ENCODE data around the gene GDPD1.
"Not testable (repeated sequence)": the region's sequence is repeated elsewhere in the genome, so short reads cannot be mapped to it uniquely, and the experiment has no call there.

The GDPD1 gene

GRCh38 chr17:59220328-59221158 is at the start of gene GDPD1:
TSS of gene GDPD1 (plus strand) at chr17:59220511. CDS start at chr17:59220610, 99 bp downstream.
- peak; percentile 96 to 97 for DNase-seq (ENCODE audit: low read depth in 2 of 2)

GRCh38 chr17:59172436-59173004 is 47.8 kb upstream of the GDPD1 start:
- no peak for DNase-seq (ENCODE audit: low read depth in 2 of 2)

DNA sequence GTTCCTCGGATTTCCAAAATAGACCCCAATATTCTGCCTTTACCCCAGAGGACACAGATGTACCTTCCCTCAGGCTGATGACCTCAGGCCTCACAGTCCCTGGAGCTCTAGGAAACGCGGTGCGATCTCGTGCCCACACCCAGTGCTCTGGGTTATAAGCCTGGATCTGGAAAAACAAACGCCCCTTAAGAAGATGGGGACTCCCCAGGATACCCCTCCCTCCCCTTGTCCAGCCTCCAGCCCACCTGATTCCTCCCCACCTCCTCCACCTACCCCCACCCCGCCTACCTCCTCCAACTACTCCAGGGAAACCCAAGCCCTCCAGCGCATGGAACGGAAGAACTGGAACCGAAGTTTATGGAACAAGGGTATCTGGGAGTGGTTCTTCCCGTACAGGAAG is 45.6 kb upstream of the GDPD1 start:
- no peak for DNase-seq (ENCODE audit: low read depth in 2 of 2)

GRCh38 chr17:59175076-59175475 is 45.2 kb upstream of the GDPD1 start:
- no peak for DNase-seq (ENCODE audit: low read depth in 2 of 2)

DNA sequence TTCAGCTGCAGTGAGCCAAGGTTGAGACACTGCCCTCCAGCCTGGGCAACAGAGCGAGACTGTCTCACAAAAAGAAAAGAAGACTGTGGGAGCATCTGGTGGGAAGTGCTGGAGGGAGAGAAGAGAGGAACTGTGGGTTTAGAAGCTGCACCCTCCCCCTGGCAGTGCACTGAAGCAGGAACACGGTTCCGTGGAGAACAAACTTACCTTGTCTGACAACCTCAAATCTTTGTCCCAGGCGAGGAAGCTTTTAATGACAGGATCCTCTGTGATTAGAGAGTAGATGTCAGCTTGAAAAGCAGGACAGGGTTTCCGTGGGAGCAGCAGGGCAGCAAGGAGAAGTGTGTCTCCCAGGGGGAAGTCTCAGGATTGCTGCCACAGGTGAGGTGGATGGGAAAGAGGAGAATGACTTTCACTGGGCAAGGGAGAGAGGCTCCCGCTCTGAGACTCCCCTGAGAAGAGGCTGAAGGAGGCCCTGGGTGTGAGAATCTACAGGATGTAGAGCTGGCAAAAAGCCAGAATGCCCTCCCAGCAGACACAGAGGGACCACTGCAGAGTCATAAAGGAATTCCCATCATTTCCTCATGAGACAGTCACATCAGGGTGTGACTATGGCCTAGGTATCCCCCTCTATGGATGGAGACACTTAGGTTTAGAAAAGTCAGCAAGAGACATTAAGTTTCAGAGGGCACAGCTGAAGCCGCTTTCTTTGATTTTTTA is 41.9 kb upstream of the GDPD1 start:
- no peak for DNase-seq (ENCODE audit: low read depth in 2 of 2)

- DNase-seq (ENCODE audit: low read depth in 2 of 2): not testable (repeated sequence)
These were observed 40.7 kb upstream of the GDPD1 start for GRCh38 chr17:59179601-59180000.

GRCh38 chr17:59180626-59181025 is 39.7 kb upstream of the GDPD1 start:
- no peak for DNase-seq (ENCODE audit: low read depth in 2 of 2)

DNA sequence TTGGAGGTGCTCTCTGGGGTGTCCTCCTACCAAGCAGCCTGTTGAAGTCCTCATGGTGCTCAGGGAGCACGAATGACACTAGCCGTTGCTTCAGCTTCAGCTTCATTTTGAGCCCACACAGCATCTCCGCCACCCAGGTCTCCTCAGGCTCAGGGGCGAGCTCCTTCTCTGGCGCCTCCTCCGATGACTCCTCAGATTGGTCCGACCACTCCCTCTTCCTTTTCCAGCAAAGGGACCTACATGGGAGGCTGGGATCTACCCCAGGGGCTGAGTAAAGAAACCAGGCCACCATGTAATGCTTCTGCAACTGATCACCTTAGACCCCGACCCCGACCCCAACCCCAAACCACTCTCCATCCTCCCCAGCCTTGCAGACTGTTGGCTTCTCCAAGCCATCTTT is 38.8 kb upstream of the GDPD1 start:
- DNase-seq (ENCODE audit: low read depth in 2 of 2): no peak

GRCh38 chr17:59185997-59186396 is 34.3 kb upstream of the GDPD1 start:
- DNase-seq (ENCODE audit: low read depth in 2 of 2): no peak

DNA sequence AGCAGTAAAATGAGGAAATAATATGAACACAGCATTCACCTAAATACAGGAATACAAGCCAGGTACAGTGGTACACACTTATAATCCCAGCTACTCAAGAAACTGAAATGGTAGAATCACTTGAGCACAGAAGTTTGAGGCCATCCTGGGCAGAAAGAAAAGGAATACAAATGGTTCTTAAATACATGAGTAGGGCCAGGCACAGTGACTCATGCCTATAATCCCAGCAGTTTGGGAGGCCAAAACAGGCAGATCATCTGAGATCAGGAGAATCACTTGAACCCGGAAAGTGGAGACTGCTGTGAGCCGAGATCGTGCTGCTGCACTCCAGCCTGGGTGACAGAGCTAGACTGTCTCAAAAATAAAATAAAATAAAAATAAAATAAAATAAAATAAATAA is 33.5 kb upstream of the GDPD1 start:
- no peak for DNase-seq (ENCODE audit: low read depth in 2 of 2)

GRCh38 chr17:59190806-59191205 is 29.5 kb upstream of the GDPD1 start:
- no peak for DNase-seq (ENCODE audit: low read depth in 2 of 2)

DNA sequence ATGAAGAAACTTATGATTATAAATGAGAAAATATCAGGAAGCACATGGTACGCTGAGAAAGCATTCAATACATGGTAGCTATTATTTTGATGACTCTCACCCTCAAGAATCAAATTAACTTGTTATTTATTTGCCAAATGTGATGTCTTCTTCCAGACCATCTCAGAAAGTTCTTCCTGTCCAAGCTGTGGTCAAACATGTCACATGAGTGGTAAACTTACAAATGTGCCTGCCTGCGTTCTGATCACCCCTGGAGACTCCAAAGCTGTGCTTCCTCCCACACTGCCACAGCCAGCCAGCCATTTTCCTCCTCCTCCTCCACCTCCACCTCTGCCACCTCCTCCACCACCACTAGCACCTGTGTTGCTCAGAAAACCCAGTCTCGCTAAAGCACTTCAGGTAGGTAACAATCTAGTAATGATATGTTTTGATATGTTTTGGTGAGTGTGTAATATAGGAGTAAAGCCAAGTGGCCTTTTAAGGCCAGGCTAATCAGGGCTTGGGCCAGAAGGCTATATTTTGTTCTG is 26.9 kb upstream of the GDPD1 start:
- no peak for DNase-seq (ENCODE audit: low read depth in 2 of 2)

- DNase-seq (ENCODE audit: low read depth in 2 of 2): no peak
These were observed 20.9 kb upstream of the GDPD1 start for GRCh38 chr17:59199398-59199797.

- no peak for DNase-seq (ENCODE audit: low read depth in 2 of 2)
These were observed 18.0 kb upstream of the GDPD1 start for GRCh38 chr17:59202320-59202719.

DNA sequence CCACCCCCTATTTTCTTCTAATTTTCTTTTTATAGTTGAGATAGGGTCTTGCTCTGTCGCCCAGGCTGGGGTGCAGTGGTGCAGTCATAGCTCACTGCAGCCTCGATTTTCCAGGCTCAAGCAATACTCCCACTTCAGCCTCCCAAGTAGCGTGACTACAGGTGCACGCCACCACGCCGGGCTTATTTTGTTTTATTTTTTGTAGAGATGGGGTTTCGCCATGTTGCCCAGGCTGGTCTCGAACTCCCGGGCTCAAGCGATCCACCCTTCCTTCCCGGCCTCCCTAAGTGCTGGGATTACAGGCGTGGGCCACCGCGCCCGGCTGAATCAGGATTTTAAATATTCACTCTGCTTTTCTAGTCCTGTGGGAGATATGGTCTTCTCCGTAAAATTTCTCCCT is 941 bp upstream of the GDPD1 start:
- no peak for DNase-seq (ENCODE audit: low read depth in 2 of 2)

DNA sequence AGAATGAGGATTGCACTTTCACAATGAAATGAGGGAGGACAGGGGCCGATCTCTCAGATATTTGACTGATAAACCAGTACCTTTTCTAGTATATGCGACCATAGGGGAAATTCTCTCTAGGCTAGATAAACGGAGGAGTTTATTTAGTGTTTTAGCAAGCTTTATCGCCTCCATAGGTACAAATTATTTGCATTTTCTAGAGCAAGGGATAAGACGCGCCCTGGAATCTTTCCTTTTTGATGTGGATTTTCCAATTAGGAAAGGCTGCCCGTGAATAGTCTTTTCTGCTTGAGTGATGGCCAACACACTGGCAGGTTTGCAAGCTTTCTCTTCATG is 351 bp upstream of the GDPD1 start:
- no peak for DNase-seq (ENCODE audit: low read depth in 2 of 2)

GRCh38 chr17:59221159-59221847 is 992 bp downstream of the GDPD1 start:
- DNase-seq (ENCODE audit: low read depth in 2 of 2): no peak

DNA sequence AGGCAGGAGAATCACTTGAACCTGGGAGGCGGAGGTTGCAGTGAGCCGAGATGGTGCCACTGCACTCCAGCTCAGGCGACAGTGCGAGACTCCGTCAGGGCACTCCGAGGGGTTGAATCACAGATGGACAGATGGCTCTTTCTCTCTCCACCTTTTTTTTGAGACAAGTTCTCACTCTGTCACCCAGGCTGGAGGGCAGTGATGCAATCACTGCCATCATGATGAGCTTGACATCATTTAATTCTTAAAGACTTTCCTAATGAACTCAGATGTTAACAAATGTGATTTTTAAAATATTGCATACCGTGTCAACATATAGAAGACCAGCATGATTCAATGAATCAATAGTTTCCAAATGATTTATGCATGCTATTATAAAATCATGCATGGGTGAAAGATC is 3.5 kb downstream of the GDPD1 start:
- no peak for DNase-seq (ENCODE audit: low read depth in 2 of 2)

GRCh38 chr17:59228588-59228987 is 8.3 kb downstream of the GDPD1 start:
- not testable (repeated sequence) for DNase-seq (ENCODE audit: low read depth in 2 of 2)

DNA sequence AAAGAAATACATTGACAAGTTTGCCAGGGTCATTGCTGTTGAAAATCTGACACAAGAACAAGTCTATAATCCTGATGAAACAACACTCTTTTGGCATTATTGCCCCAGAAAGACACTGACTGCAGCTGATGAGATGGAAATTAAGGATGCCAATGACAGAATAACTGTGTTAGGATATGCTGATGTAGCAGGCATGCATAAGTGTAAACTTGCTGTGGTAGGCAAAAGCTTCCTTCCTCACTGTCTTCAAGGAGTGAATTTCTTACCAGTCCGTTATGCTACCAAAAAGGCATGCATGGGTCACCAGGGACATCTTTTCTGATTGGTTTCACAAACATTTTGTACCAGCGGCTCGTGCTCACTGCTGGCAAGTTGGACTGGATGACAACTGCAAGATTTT is 10.5 kb downstream of the GDPD1 start:
- DNase-seq (ENCODE audit: low read depth in 2 of 2): no peak

DNA sequence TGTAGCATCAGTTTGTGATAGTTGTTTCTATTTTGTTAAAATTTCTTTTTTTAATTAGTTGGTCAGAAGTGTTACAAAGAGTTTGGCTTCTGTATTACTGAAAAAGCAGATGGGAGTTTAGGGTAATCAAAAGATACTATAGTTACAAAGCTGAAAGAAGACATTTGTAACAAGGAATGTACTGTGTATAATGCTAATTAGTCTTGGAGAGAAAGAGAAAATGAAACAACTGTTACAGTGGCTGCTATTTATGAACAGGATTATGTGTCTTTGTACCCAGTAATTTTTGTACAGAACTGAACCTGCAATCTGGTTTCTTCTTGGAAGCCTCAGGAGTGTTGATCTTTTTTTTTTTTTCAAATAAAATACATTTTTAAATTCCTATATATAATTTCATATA is 14.3 kb downstream of the GDPD1 start:
- DNase-seq (ENCODE audit: low read depth in 2 of 2): no peak

DNA sequence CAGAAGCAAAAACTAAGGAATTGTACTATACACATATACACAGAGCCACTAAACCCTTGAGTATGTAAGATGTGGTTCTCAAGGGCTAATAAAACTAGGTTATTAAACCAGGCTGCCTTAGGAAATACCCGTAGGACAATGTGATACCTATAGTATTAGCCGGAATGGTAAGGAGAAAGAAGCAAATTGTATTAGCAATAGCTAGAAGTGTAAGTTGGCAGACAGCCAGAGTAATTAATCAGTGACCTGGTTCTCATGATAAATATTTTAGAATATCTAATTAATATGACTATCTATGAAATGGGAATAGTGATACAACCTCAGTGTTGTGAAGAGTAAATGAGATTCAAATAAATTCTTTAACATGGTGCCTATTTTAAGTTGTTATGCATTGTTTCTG is 18.6 kb downstream of the GDPD1 start:
- no peak for DNase-seq (ENCODE audit: low read depth in 2 of 2)

Measured in stimulated activated CD4-positive, alpha-beta T cell treated with anti-CD3 and anti-CD28 coated beads, Interleukin-4, amount 100 ng/mL, for 48 hours (primary cell).